ENCODE data around the gene ZNF385C.

GRCh38 chr17:42097691-42098631 is at the start of gene ZNF385C:
- no peak for TF ChIP-seq POLR2A (IDR thresholded peaks at IDR 0.05)
- no peak for TF ChIP-seq CTCF (IDR thresholded peaks at IDR 0.05)
